Activated CD4-positive, alpha-beta T cell treated with anti-CD3 and anti-CD28 coated beads, Interleukin-2, amount 50 U/mL, for 16 hours (primary cell): ENCODE results near the gene CSNK1D.
"Not testable (repeated sequence)": the region's sequence is repeated elsewhere in the genome, so short reads cannot be mapped to it uniquely, and the experiment has no call there.

ENCODE experiments used
- DNase-seq: peaks from one replicate; pipeline ENCODE4 v3.0.0-alpha.2; 2020

Gene CSNK1D

DNA sequence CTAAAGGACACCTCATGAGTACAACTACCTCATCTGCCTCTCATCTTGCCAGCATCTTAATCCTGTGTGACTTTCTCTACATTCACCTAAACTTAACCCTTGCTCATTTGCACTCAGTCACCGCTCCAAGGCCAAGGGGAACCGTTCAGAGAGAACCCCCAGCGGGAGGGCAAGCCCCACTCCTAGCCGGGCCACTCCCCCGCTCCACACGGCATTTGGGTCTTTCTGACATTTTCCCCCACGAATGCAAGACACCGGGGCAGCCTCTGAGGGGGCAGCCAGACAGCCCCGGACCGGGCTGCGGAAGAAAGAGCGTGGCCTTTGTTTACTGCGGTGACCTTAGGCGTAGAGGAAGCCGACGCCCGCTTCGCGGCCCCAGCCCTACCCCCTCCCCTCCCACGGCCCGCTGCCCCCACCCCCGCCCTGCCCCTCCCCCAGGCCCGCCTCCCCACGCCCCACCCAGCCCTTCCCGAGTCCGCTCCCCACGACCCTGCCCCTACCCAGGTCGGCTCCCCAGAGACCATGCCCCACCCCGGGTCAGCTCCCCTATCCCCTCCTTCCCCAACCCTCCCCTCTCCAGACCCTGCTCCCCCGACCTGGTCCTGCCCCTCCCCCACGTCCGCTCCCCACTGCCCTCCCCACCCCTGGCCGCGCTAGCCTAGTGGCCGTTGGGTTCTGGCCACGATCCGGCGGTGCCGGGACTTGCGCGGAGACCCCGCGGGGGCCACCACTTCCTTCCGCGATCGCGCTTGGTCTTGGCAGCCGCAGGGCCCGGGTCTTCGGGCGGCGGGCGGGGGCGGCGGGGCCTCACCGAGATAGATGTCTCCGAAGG lies 789 bp downstream of the CSNK1D start:
- DNase-seq: peak; percentile 31

DNA sequence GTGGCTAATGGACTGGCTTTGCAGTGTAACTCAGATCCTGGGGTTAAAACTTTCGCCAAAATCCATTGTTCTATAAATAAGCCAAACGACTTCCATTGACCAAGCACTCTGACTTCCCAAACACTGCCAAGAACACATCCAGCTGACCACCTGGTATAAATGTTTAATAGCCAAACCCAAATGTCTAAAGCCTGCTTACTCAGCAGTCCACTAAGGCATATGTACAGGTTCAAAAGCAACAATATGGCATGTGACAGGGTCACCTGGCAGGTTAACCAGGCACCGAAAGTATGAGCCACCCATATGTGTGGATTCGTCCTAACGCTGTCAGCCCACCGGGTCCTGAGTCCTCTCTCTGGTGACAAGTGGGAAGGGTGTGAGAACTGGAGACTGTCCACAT lies 2.1 kb downstream of the CSNK1D start:
- DNase-seq: no peak

DNA sequence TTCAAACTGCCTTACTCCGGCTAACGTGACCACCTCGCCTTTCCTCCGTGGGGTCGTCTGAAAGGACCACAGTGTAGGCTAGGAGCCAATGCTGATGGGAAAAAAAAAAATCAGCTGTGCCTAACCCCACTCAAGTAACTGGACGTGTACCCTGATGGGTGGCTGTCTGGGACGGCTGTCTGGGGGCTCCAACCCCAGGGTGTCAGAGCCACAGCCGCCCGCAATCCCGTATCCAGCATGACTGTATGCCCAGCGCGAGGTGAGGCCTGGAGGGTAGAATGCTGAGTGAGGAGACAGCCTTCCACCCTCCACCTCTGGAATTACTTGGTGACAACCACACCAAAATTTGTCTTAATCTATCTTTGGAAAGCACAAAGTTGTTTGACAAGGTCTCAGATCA lies 2.8 kb downstream of the CSNK1D start:
- DNase-seq: no peak

GRCh38 chr17:82269882-82270500 lies 3.5 kb downstream of the CSNK1D start:
- no peak for DNase-seq

- no peak for DNase-seq
Observed at GRCh38 chr17:82269138-82269881, 4.2 kb downstream of the CSNK1D start.

- peak; percentile 45 for DNase-seq
Observed at GRCh38 chr17:82267575-82268379, 5.7 kb downstream of the CSNK1D start.

DNA sequence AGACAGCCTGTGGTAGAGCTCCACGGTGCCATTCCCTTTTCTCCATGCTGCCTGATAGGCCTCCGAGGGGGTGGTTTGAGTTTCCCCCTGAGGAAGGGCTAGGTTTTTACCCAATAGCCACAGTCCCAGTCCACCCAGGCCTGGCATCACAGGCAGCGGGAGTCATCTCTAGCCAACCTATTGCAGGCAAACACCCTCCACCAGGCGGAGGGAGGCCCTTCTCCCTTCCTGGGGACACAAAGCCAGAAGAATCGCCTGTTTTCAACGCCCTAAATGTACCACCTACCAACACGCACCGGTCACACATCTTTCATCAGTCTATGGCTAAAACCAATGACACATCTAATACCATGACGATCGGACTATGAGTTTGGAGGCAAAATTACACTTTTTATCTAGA lies 7.4 kb downstream of the CSNK1D start:
- no peak for DNase-seq

GRCh38 chr17:82263641-82264040 lies 9.9 kb downstream of the CSNK1D start:
- no peak for DNase-seq

GRCh38 chr17:82262344-82262743 lies 11.2 kb downstream of the CSNK1D start:
- DNase-seq: no peak

- not testable (repeated sequence) for DNase-seq
Observed at GRCh38 chr17:82259972-82260961, 13.2 kb downstream of the CSNK1D start.

- DNase-seq: no peak
Observed at GRCh38 chr17:82258555-82258954, 14.9 kb downstream of the CSNK1D start.

DNA sequence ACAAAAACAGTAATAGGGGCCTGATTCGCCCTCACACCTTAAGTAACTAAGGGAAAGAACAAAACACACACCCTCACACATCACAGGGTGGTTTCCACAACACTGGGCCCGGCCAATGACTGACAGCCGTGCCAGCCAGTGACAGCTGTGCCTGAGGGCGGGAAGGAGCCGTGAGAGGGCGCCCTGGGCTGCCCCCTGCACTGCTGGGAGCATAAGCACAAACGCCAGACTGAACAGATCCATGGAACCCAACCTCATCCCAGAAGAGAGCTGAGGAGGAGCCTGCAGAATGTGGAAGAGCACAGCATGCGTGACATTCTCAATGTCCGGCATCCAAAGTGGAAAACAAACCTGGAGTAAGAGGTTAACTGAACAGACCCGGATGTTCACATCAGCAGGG lies 16.0 kb downstream of the CSNK1D start:
- no peak for DNase-seq

DNA sequence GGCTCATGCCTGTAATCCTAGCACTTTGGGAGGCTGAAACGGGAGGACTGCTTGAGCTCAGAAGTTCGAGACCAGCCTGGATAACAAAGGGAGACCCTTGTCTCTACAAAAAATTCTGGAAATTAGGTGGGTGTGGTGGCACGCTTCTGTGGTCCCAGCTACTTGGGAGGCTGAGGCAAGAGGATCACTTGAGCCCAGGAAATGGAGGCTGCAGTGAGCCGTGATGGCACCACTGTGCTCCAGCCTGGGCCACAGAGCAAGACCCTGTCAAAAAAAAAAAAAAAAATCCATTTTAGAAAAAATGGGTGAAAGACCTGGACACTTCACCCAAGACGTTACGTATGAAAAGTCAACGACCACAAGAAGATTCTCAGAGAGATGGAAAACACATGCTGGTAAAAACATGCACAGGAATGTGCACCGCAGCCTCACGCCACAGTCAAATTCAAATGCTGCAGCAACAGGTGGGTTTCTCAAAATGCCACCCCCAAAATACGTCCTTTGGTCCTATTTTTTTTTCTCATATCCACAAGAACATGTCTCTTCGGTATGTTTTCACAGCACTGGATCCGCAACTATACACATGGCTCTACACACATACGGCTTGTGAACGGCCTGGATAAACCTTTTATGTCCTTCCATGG lies 17.1 kb downstream of the CSNK1D start:
- no peak for DNase-seq

DNA sequence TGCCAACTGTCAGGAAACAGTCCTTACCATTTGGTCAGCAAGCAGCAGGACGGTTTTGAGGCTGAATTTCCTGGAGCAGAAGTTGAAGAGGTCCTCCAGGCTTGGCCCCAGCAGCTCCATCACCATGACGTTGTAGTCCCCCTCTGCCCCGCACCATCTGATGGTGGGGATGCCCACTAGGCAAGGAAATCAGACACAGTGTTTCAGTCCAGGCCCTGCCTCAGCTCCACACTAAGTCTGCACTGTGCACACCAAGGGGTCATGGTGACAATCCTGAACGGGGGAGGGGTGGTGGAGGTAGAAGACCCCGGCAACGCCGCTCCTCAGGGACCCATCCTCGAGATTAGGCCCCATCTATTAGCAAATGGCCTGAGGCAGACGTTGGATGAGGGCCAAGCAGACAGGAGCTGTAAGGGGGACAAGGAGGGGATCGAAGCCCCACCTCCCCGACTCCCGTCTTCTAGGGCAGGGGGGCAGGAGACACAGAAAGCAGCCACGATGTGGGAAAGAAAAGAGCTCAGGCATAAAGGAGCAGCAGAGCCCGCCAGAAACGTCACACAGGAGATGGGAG lies 18.0 kb downstream of the CSNK1D start:
- DNase-seq: no peak

GRCh38 chr17:82254746-82255145 lies 18.8 kb downstream of the CSNK1D start:
- not testable (repeated sequence) for DNase-seq

- not testable (repeated sequence) for DNase-seq
Observed at GRCh38 chr17:82254096-82254495, 19.4 kb downstream of the CSNK1D start.

GRCh38 chr17:82253179-82253544 lies 20.3 kb downstream of the CSNK1D start:
- no peak for DNase-seq

GRCh38 chr17:82252511-82253178 lies 20.9 kb downstream of the CSNK1D start:
- no peak for DNase-seq

DNA sequence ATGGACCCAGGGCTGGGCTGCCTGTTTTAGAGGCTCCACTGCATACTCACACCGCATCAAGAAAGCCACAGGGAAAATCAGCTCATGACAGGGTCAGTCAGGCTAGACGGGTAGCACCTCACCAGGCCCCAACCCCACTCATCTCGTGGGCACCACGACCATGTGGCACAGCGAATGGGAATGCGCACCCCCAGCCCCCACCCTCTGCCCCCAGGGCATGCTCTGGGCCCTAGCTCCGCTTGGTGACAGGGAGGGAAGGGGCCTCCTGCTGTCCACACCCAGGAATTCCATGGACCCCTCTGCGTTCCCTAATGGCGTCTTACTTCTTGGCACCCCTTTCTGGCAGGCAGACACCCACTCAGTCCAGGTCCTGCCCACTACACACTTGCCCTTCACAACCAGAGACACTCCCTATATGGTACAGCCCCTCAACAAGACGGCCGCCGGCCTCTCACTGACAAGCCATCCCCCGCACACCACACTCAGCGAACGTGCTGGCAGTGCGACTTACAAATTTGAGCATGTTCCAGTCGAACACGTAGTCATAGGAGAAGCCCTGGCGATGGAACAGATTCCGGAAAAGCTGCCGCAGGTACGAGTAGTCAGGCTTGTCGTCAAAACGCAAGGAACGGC lies 22.5 kb downstream of the CSNK1D start:
- no peak for DNase-seq
